ENCODE data around the gene ATP10A. TPM values are rescaled to one million over a fixed set of nuclear protein-coding genes. Genes with fewer than 3 reads are reported as not detected.

Gene ATP10A
- total RNA-seq, 2 experiments from 2014 or later, result 20.5 to 22.4 TPM

- Mint-ChIP-seq H3K4me3 (no peak overlapping the region), H3K4me1 (no peaks in the 10 kb centered on the region), H3K27ac (no peak overlapping the region), H3K36me3 (ENCODE audit: low read depth) (peaks cover 18% of the 10 kb centered on the region), H3K27me3 (no peaks in the 10 kb centered on the region), H3K9me3 (ENCODE audit: low read depth) (no peaks in the 10 kb centered on the region)
- intact Hi-C loops (cut with DNase I, micrococcal nuclease), result loop anchor here in 1 of 2 experiments (10.0 kb wide), 1 partner anchor 55 kb away; no protein-coding TSS in a partner anchor
- ATAC-seq, result no peak
- DNase-seq, result no peak
- CTCF ChIA-PET, result no interaction called here
- POLR2A ChIA-PET, result no interaction called here
Measured at GRCh38 chr15:25719101-25719985, 143.8 kb downstream of the ATP10A start.

- Mint-ChIP-seq H3K36me3 (ENCODE audit: low read depth) (peaks cover 18% of the 10 kb centered on the region), H3K4me3 (no peak overlapping the region), H3K27me3 (no peaks in the 10 kb centered on the region), H3K9me3 (ENCODE audit: low read depth) (no peaks in the 10 kb centered on the region), H3K27ac (no peak overlapping the region), H3K4me1 (no peaks in the 10 kb centered on the region)
- ChIA-PET CTCF (interaction anchor here (0.6 kb wide), 1 partner anchor 22 kb away, joined by 3 read pairs; no protein-coding TSS in a partner anchor), POLR2A (no interaction called here)
- ATAC-seq (no peak), DNase-seq (no peak)
- intact Hi-C loops (cut with DNase I, micrococcal nuclease), result loop anchor here in 1 of 2 experiments (10.0 kb wide), 1 partner anchor 56 kb away; no protein-coding TSS in a partner anchor
Measured at GRCh38 chr15:25718597-25718996, 144.5 kb downstream of the ATP10A start.

GRCh38 chr15:25718169-25718536 lies 145.0 kb downstream of the ATP10A start:
- DNase-seq (no peak), ATAC-seq (no peak)
- Mint-ChIP-seq H3K4me3 (no peak overlapping the region), H3K9me3 (ENCODE audit: low read depth) (no peaks in the 10 kb centered on the region), H3K36me3 (ENCODE audit: low read depth) (peaks cover 18% of the 10 kb centered on the region), H3K27me3 (no peaks in the 10 kb centered on the region), H3K27ac (no peak overlapping the region), H3K4me1 (no peaks in the 10 kb centered on the region)
- CTCF ChIA-PET, result interaction anchor here (0.6 kb wide), 1 partner anchor 21 kb away, joined by 3 read pairs; no protein-coding TSS in a partner anchor
- POLR2A ChIA-PET, result no interaction called here
- intact Hi-C loops (cut with DNase I, micrococcal nuclease), result loop anchor here in 1 of 2 experiments (10.0 kb wide), 1 partner anchor 57 kb away; no protein-coding TSS in a partner anchor

GRCh38 chr15:25717457-25718168 lies 145.5 kb downstream of the ATP10A start:
- H3K4me3 Mint-ChIP-seq, result no peak overlapping the region
- no peak overlapping the region for H3K27ac Mint-ChIP-seq
- no peaks in the 10 kb centered on the region for H3K27me3 Mint-ChIP-seq
- no peaks in the 10 kb centered on the region for H3K9me3 Mint-ChIP-seq (ENCODE audit: low read depth)
- ChIA-PET POLR2A (no interaction called here), CTCF (no interaction called here)
- no peaks in the 10 kb centered on the region for H3K4me1 Mint-ChIP-seq
- ATAC-seq, result no peak
- intact Hi-C loops (cut with DNase I, micrococcal nuclease), result loop anchor here in 1 of 2 experiments (10.0 kb wide), 1 partner anchor 57 kb away; no protein-coding TSS in a partner anchor
- H3K36me3 Mint-ChIP-seq (ENCODE audit: low read depth), result peaks cover 18% of the 10 kb centered on the region
- DNase-seq, result no peak

GRCh38 chr15:25717127-25717456 lies 146.0 kb downstream of the ATP10A start:
- ChIA-PET CTCF (no interaction called here), POLR2A (no interaction called here)
- DNase-seq, result no peak
- no peaks in the 10 kb centered on the region for H3K27me3 Mint-ChIP-seq
- H3K4me1 Mint-ChIP-seq, result no peaks in the 10 kb centered on the region
- ATAC-seq, result no peak
- H3K4me3 Mint-ChIP-seq, result no peak overlapping the region
- H3K9me3 Mint-ChIP-seq (ENCODE audit: low read depth), result no peaks in the 10 kb centered on the region
- no peak overlapping the region for H3K27ac Mint-ChIP-seq
- peaks cover 16% of the 10 kb centered on the region for H3K36me3 Mint-ChIP-seq (ENCODE audit: low read depth)
- intact Hi-C loops (cut with DNase I, micrococcal nuclease), result loop anchor here in 1 of 2 experiments (10.0 kb wide), 1 partner anchor 58 kb away; no protein-coding TSS in a partner anchor

GRCh38 chr15:25716414-25717126 lies 146.6 kb downstream of the ATP10A start:
- ATAC-seq (no peak), DNase-seq (no peak)
- peaks cover 12% of the 10 kb centered on the region for H3K36me3 Mint-ChIP-seq (ENCODE audit: low read depth)
- no peak overlapping the region for H3K27ac Mint-ChIP-seq
- no peaks in the 10 kb centered on the region for H3K27me3 Mint-ChIP-seq
- no peaks in the 10 kb centered on the region for H3K9me3 Mint-ChIP-seq (ENCODE audit: low read depth)
- no peak overlapping the region for H3K4me3 Mint-ChIP-seq
- no peaks in the 10 kb centered on the region for H3K4me1 Mint-ChIP-seq
- intact Hi-C loops (cut with DNase I, micrococcal nuclease), result loop anchor here in 1 of 2 experiments (10.0 kb wide), 1 partner anchor 58 kb away; no protein-coding TSS in a partner anchor
- ChIA-PET POLR2A (no interaction called here), CTCF (no interaction called here)

- no peak overlapping the region for H3K27ac Mint-ChIP-seq
- ATAC-seq, result no peak
- peaks cover 9% of the 10 kb centered on the region for H3K36me3 Mint-ChIP-seq (ENCODE audit: low read depth)
- CTCF ChIA-PET, result no interaction called here
- intact Hi-C loops (cut with DNase I, micrococcal nuclease), result loop anchor here in 1 of 2 experiments (10.0 kb wide), 1 partner anchor 59 kb away; no protein-coding TSS in a partner anchor
- POLR2A ChIA-PET, result no interaction called here
- no peaks in the 10 kb centered on the region for H3K9me3 Mint-ChIP-seq (ENCODE audit: low read depth)
- no peak overlapping the region for H3K4me3 Mint-ChIP-seq
- no peak for DNase-seq
- no peaks in the 10 kb centered on the region for H3K27me3 Mint-ChIP-seq
- no peaks in the 10 kb centered on the region for H3K4me1 Mint-ChIP-seq
Measured at GRCh38 chr15:25715536-25716413, 147.4 kb downstream of the ATP10A start.

GRCh38 chr15:25714538-25714840 lies 148.6 kb downstream of the ATP10A start:
- Mint-ChIP-seq H3K4me3 (no peak overlapping the region), H3K4me1 (no peaks in the 10 kb centered on the region), H3K9me3 (ENCODE audit: low read depth) (no peaks in the 10 kb centered on the region), H3K36me3 (ENCODE audit: low read depth) (peaks cover 7% of the 10 kb centered on the region), H3K27me3 (no peaks in the 10 kb centered on the region), H3K27ac (no peak overlapping the region)
- DNase-seq (no peak), ATAC-seq (no peak)
- ChIA-PET CTCF (no interaction called here), POLR2A (no interaction called here)
- intact Hi-C loops (cut with DNase I, micrococcal nuclease), result loop anchor here in 1 of 2 experiments (10.0 kb wide), 1 partner anchor 60 kb away; no protein-coding TSS in a partner anchor

- H3K9me3 Mint-ChIP-seq (ENCODE audit: low read depth), result no peaks in the 10 kb centered on the region
- DNase-seq, result no peak
- no peak overlapping the region for H3K4me3 Mint-ChIP-seq
- H3K27me3 Mint-ChIP-seq, result no peaks in the 10 kb centered on the region
- ATAC-seq, result no peak
- H3K27ac Mint-ChIP-seq, result no peak overlapping the region
- H3K4me1 Mint-ChIP-seq, result no peaks in the 10 kb centered on the region
- intact Hi-C loops (cut with DNase I, micrococcal nuclease), result loop anchor here in 1 of 2 experiments (10.0 kb wide), 1 partner anchor 61 kb away; no protein-coding TSS in a partner anchor
- ChIA-PET POLR2A (no interaction called here), CTCF (interaction anchor here (0.6 to 0.9 kb wide), 2 partner anchors 12 to 289 kb away, joined by 3 to 5 read pairs; no protein-coding TSS in a partner anchor)
- peaks cover 5% of the 10 kb centered on the region for H3K36me3 Mint-ChIP-seq (ENCODE audit: low read depth)
Measured at GRCh38 chr15:25713736-25714537, 149.2 kb downstream of the ATP10A start.

- intact Hi-C loops (cut with DNase I, micrococcal nuclease), result loop anchor here in 1 of 2 experiments (10.0 kb wide), 1 partner anchor 62 kb away; no protein-coding TSS in a partner anchor
- H3K4me1 Mint-ChIP-seq, result no peaks in the 10 kb centered on the region
- H3K36me3 Mint-ChIP-seq (ENCODE audit: low read depth), result peaks cover 3% of the 10 kb centered on the region
- ChIA-PET POLR2A (no interaction called here), CTCF (interaction anchor here (0.6 to 0.9 kb wide), 3 partner anchors 13 to 288 kb away, joined by 3 to 5 read pairs (median 3); no protein-coding TSS in a partner anchor)
- no peaks in the 10 kb centered on the region for H3K9me3 Mint-ChIP-seq (ENCODE audit: low read depth)
- no peak overlapping the region for H3K27ac Mint-ChIP-seq
- no peaks in the 10 kb centered on the region for H3K27me3 Mint-ChIP-seq
- no peak for DNase-seq
- no peak overlapping the region for H3K4me3 Mint-ChIP-seq
- no peak for ATAC-seq
Measured at GRCh38 chr15:25712961-25713355, 150.2 kb downstream of the ATP10A start.
